Body of pancreas (tissue), 4 donors: ENCODE measurements around the gene TMEM141. TPM values are rescaled to one million over a fixed set of nuclear protein-coding genes. Genes with fewer than 3 reads are reported as not detected.

Source experiments
- ATAC-seq: fragments of 150-250 bp; one replicate; pipeline ENCODE4 v1.9.1; 2016
- DNase-seq, 4 donors: peaks; one replicate each; pipeline ENCODE4 v3.0.0-alpha.2; 2019
- H3K27ac ChIP-seq, 4 donors: fragments of 200-600 bp; sonication (generic); 1 replicate in 3 of 4; 2 replicates in 1 of 4; pipeline versions ENCODE4 v1.5.1 to v1.6.1; 2016 to 2019; ENCODE audit warnings: mild to moderate bottlenecking in 1 of 4, mixed read lengths in 1 of 4, moderate library complexity in 1 of 4
- H3K27me3 ChIP-seq, 2 donors: fragments of 200-600 bp; sonication (generic); one replicate each; pipeline ENCODE4 v1.6.0; 2016; ENCODE audit warnings: mild to moderate bottlenecking in 1 of 2
- H3K36me3 ChIP-seq, 2 donors: fragments of 200-600 bp; sonication (generic); replicated peaks in 1 of 2; 2 replicates each; pipeline ENCODE4 v1.5.1; 2016; ENCODE audit warnings: low read depth in 2 of 2; ENCODE audit not compliant: insufficient read depth in 1 of 2
- H3K4me1 ChIP-seq: fragments of 200-600 bp; sonication (generic); one replicate; pipeline ENCODE4 v1.6.0; 2016
- H3K4me3 ChIP-seq, 2 donors: fragments of 200-600 bp; sonication (generic); 1 replicate in 1 of 2; 2 replicates in 1 of 2; pipeline ENCODE4 v1.5.1; 2016 to 2019
- H3K9me3 ChIP-seq, 3 donors: fragments of 200-600 bp; sonication (generic); 1 replicate in 2 of 3; 2 replicates in 1 of 3; pipeline ENCODE4 v1.5.1; 2016
- CTCF ChIP-seq, 7 experiments: fragments of 450-650 bp in 4 of 7; fragments of 200-600 bp in 3 of 7; sonication (generic) in 3 of 7; IDR thresholded peaks; one replicate each; pipeline ENCODE4 v1.5.1; 2016 to 2019; ENCODE audit warnings: antibody characterized with exemption in 7 of 7
- POLR2A ChIP-seq, 3 donors: fragments of 450-650 bp; IDR thresholded peaks; one replicate each; pipeline ENCODE4 v1.6.1; 2016; ENCODE audit warnings: antibody characterized with exemption in 3 of 3, mild to moderate bottlenecking in 2 of 3
- WGBS, 2 donors: methylation state at CpG; one replicate each; pipeline ENCODE4 v1.1.5; 2017; 5-methylcytosine and 5-hydroxymethylcytosine counted together
- intact Hi-C: fragments of 100-400 bp; cut with DNase I; formaldehyde crosslinking; loops from one replicate; pipeline ENCODE4 v1.15.1; 2023
- total RNA-seq, 2 donors: library from RNA; depleted of rRNA; stranded (reverse); fragments of >200 nt; gene quantifications; one replicate each; pipeline ENCODE4 v1.1.0, GENCODE V29; 2016

Gene TMEM141
- total RNA-seq, 2 donors from 2014 or later = 45.1 to 52.1 TPM

DNA sequence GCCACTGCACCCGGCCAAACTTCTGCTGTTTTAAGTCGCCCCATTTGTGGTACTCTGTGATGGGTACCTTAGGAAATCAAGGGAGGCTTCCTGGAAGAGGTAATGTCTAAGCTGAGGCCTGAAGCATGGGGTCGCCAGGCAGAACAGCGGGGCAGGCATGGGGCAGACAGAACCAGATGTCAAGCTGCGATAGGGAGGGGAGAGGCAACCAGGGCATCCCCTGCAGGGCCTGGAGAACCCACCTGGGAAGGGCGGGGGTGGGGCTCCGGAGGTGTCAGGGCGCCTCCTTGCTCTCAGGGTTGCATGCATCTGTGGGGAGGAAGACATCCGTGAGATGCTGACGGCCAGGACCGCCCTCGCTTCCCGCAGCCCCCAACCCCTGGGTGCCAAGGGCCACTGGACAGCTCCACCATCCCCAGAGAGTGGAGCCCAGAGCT lies 29.6 kb upstream of the TMEM141 start:
- intact Hi-C loops = no loop called here
- no peak overlapping the region for H3K27ac ChIP-seq
- no peaks in the 10 kb centered on the region for H3K36me3 ChIP-seq
- no peaks in the 10 kb centered on the region for H3K9me3 ChIP-seq
- 59 to 63% methylated on average over 7 to 11 of the region's 13 CpGs for WGBS, 2 donors
- H3K27me3 ChIP-seq = no peaks in the 10 kb centered on the region
- H3K4me3 ChIP-seq = no peak overlapping the region
- no peaks in the 10 kb centered on the region for H3K4me1 ChIP-seq
- DNase-seq (no peak), ATAC-seq (no peak)
- TF ChIP-seq POLR2A (IDR thresholded peaks at IDR 0.05) = no peak
- no peak for TF ChIP-seq CTCF (IDR thresholded peaks at IDR 0.05)

GRCh38 chr9:136762221-136762691 lies 28.9 kb upstream of the TMEM141 start:
- Histone ChIP-seq H3K9me3 (no peaks in the 10 kb centered on the region), H3K36me3 (no peaks in the 10 kb centered on the region), H3K4me3 (no peak overlapping the region), H3K27me3 (no peaks in the 10 kb centered on the region), H3K27ac (no peak overlapping the region), H3K4me1 (no peaks in the 10 kb centered on the region)
- TF ChIP-seq POLR2A (IDR thresholded peaks at IDR 0.05) (no peak), CTCF (IDR thresholded peaks at IDR 0.05) (no peak)
- DNase-seq = no peak
- no peak for ATAC-seq
- WGBS, 2 donors = 70 to 76% methylated on average over 11 to 17 of the region's 17 CpGs
- intact Hi-C loops = no loop called here

- 28 to 34% methylated on average over 17 to 33 of the region's 37 CpGs for WGBS, 2 donors
- intact Hi-C loops = no loop called here
- H3K9me3 ChIP-seq = no peaks in the 10 kb centered on the region
- no peaks in the 10 kb centered on the region for H3K27me3 ChIP-seq
- H3K4me3 ChIP-seq = no peak overlapping the region
- no peaks in the 10 kb centered on the region for H3K36me3 ChIP-seq
- ATAC-seq = no peak
- no peaks in the 10 kb centered on the region for H3K4me1 ChIP-seq
- no peak for TF ChIP-seq POLR2A (IDR thresholded peaks at IDR 0.05)
- TF ChIP-seq CTCF (IDR thresholded peaks at IDR 0.05) = no peak
- H3K27ac ChIP-seq = no peak overlapping the region
- DNase-seq = peak in 3 of 4 donors; percentile 19 to 52 (median 19)
Measured at GRCh38 chr9:136762915-136763648, 28.1 kb upstream of the TMEM141 start.

GRCh38 chr9:136763649-136764035 lies 27.5 kb upstream of the TMEM141 start:
- Histone ChIP-seq H3K36me3 (no peaks in the 10 kb centered on the region), H3K27me3 (no peaks in the 10 kb centered on the region), H3K9me3 (no peaks in the 10 kb centered on the region), H3K4me3 (no peak overlapping the region), H3K27ac (no peak overlapping the region), H3K4me1 (no peaks in the 10 kb centered on the region)
- WGBS, 2 donors = 86 to 96% methylated on average over 11 to 14 of the region's 14 CpGs
- TF ChIP-seq CTCF (IDR thresholded peaks at IDR 0.05) (no peak), POLR2A (IDR thresholded peaks at IDR 0.05) (no peak)
- intact Hi-C loops = no loop called here
- DNase-seq (no peak), ATAC-seq (no peak)
